Astrocyte (in vitro differentiated cells and primary cell): Measurements from ENCODE around the gene LCN1.

ENCODE experiments used
- EZH2 ChIP-seq: IDR thresholded peaks from 2 replicates; pipeline ENCODE4 v1.6.1; 2012; ENCODE audit warnings: mild to moderate bottlenecking, low read length, inconsistent platforms; ENCODE audit not compliant: insufficient read depth
- TF ChIP-seq, protein P1 (sequence below): IDR thresholded peaks from 2 replicates; pipeline ENCODE4 v1.5.1; 2011; ENCODE audit warnings: low read depth, mild to moderate bottlenecking, inconsistent platforms, low read length, moderate library complexity; ENCODE audit not compliant: insufficient read depth

DNA sequence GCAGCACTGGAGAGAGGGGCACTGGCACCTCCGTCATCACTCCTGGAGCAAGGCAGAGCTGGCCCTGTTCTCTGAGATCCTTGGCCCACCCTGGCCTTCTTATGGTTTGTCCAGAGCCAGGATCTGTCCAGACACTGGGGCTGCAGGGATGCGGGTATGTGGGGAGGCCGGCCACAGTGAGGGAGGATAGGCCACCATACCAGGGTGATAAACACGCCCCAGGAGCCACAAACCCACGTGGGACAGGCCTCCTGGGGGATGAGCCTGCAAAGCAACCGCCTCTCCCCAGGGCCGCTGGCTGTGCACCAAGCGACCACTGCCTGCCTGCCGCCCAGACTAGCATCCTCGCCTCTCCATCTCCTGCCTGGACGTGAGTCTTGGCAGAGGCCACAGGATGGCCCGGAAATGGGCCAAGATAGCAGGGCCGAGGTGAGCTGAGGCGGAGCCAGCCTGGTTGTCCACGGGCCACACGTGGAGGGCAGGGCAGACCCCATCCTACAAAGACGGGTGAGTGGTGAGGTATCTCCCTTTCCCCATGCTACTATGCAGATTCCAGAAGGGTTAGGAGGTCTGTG, 29.2 kb downstream of the LCN1 start:
- TF ChIP-seq, protein P1, sequence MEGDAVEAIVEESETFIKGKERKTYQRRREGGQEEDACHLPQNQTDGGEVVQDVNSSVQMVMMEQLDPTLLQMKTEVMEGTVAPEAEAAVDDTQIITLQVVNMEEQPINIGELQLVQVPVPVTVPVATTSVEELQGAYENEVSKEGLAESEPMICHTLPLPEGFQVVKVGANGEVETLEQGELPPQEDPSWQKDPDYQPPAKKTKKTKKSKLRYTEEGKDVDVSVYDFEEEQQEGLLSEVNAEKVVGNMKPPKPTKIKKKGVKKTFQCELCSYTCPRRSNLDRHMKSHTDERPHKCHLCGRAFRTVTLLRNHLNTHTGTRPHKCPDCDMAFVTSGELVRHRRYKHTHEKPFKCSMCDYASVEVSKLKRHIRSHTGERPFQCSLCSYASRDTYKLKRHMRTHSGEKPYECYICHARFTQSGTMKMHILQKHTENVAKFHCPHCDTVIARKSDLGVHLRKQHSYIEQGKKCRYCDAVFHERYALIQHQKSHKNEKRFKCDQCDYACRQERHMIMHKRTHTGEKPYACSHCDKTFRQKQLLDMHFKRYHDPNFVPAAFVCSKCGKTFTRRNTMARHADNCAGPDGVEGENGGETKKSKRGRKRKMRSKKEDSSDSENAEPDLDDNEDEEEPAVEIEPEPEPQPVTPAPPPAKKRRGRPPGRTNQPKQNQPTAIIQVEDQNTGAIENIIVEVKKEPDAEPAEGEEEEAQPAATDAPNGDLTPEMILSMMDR: no peak
- no peak for TF ChIP-seq EZH2
